ENCODE results near the gene EEF2K. TPM values are rescaled to one million over a fixed set of nuclear protein-coding genes. Genes with fewer than 3 reads are reported as not detected.

The EEF2K gene
- total RNA-seq, 1 experiment from 2014 or later, result 31.0 TPM

- Histone ChIP-seq H2AFZ (ENCODE audit: low read depth, low read length, poor library complexity, severe bottlenecking) (no peak overlapping the region), H3K36me3 (ENCODE audit: control insufficient read depth in 1 of 2, insufficient read depth in 2 of 2, low read length in 2 of 2) (peaks cover 7 to 19% of the 10 kb centered on the region in 2 experiments; a peak in 3 of 4 replicates), H3K4me2 (ENCODE audit: low read length) (no peak overlapping the region), H3K27ac (ENCODE audit: low read depth, low read length) (no peak overlapping the region), H3K4me1 (ENCODE audit: control insufficient read depth in 1 of 2, insufficient read depth in 2 of 2, low read length in 2 of 2) (no peaks in the 10 kb centered on the region), H3K9me2 (ENCODE audit: insufficient read depth) (no peaks in the 10 kb centered on the region), H4K20me1 (ENCODE audit: insufficient read depth) (no peaks in the 10 kb centered on the region), H3K9ac (ENCODE audit: low read length) (no peak overlapping the region), H3K27me3 (ENCODE audit: insufficient read depth, low read length) (no peaks in the 10 kb centered on the region), H3K79me2 (ENCODE audit: insufficient read depth, low read length) (no peaks in the 10 kb centered on the region), H3K4me3 (replicated peaks in 1 of 2; ENCODE audit: low read depth in 1 of 2, low read length in 2 of 2) (no peak overlapping the region), H3K9me3 (ENCODE audit: control insufficient read depth in 1 of 2, insufficient read depth in 1 of 2, low read depth in 1 of 2, low read length in 2 of 2) (no peaks in the 10 kb centered on the region)
- ChIA-PET CTCF (no interaction called here), RAD21 (ENCODE audit: low non-redundant PET in 1 of 2, low total read pairs in 2 of 2, uncharacterized antibody in 2 of 2, unreplicated experiment in 2 of 2) (no interaction called here), POLR2A (no interaction called here)
- intact Hi-C loops (cut with micrococcal nuclease), result no loop called here
- no peak for TF ChIP-seq EZH2phosphoT487 (IDR thresholded peaks at IDR 0.05; ENCODE audit: borderline replicate concordance)
- DNase-seq (ENCODE audit: low read depth, low spot score), result no peak
- no peak for ATAC-seq
- BruUV-seq (replicated peaks), result no TSS peak
Measured at GRCh38 chr16:22274916-22275315, 68.8 kb downstream of the EEF2K start.

GRCh38 chr16:22278441-22279230 is 72.6 kb downstream of the EEF2K start:
- DNase-seq (ENCODE audit: low read depth, low spot score) (no peak), ATAC-seq (no peak)
- H3K4me2 ChIP-seq (ENCODE audit: low read length), result no peak overlapping the region
- no peaks in the 10 kb centered on the region for H3K27me3 ChIP-seq (ENCODE audit: insufficient read depth, low read length)
- no peaks in the 10 kb centered on the region for H3K4me1 ChIP-seq (ENCODE audit: control insufficient read depth in 1 of 2, insufficient read depth in 2 of 2, low read length in 2 of 2)
- H3K9me3 ChIP-seq (ENCODE audit: control insufficient read depth in 1 of 2, insufficient read depth in 1 of 2, low read depth in 1 of 2, low read length in 2 of 2), result no peaks in the 10 kb centered on the region
- H3K36me3 ChIP-seq (ENCODE audit: control insufficient read depth in 1 of 2, insufficient read depth in 2 of 2, low read length in 2 of 2), result peaks cover 5 to 26% of the 10 kb centered on the region in 2 experiments
- BruUV-seq (replicated peaks), result no TSS peak
- intact Hi-C loops (cut with micrococcal nuclease), result no loop called here
- no peak overlapping the region for H3K9ac ChIP-seq (ENCODE audit: low read length)
- ChIA-PET RAD21 (ENCODE audit: low non-redundant PET in 1 of 2, low total read pairs in 2 of 2, uncharacterized antibody in 2 of 2, unreplicated experiment in 2 of 2) (interaction anchor here in 1 of 2 experiments (0.6 kb wide), 1 partner anchor 17 kb away, joined by 5 read pairs; no protein-coding TSS in a partner anchor), CTCF (no interaction called here), POLR2A (no interaction called here)
- H3K4me3 ChIP-seq (replicated peaks in 1 of 2; ENCODE audit: low read depth in 1 of 2, low read length in 2 of 2), result no peak overlapping the region
- H3K27ac ChIP-seq (ENCODE audit: low read depth, low read length), result no peak overlapping the region
- H3K79me2 ChIP-seq (ENCODE audit: insufficient read depth, low read length), result no peaks in the 10 kb centered on the region
- no peaks in the 10 kb centered on the region for H3K9me2 ChIP-seq (ENCODE audit: insufficient read depth)
- H4K20me1 ChIP-seq (ENCODE audit: insufficient read depth), result no peaks in the 10 kb centered on the region
- H2AFZ ChIP-seq (ENCODE audit: low read depth, low read length, poor library complexity, severe bottlenecking), result no peak overlapping the region
- no peak for TF ChIP-seq SIN3A (IDR thresholded peaks at IDR 0.05; ENCODE audit: low read depth)
- no peak for TF ChIP-seq REST (IDR thresholded peaks at IDR 0.05; ENCODE audit: low read depth)
- TF ChIP-seq EGR1 (IDR thresholded peaks at IDR 0.05; ENCODE audit: low read depth), result no peak
- TF ChIP-seq RAD21 (IDR thresholded peaks at IDR 0.05; ENCODE audit: low read depth), result no peak
- no peak for TF ChIP-seq EZH2phosphoT487 (IDR thresholded peaks at IDR 0.05; ENCODE audit: borderline replicate concordance)
- no peak for TF ChIP-seq EZH2 (IDR thresholded peaks at IDR 0.05)
- TF ChIP-seq SP1 (IDR thresholded peaks at IDR 0.05; ENCODE audit: low read depth), result no peak
- no peak for TF ChIP-seq JUND (IDR thresholded peaks at IDR 0.05)
- TF ChIP-seq ELF1 (IDR thresholded peaks at IDR 0.05; ENCODE audit: borderline replicate concordance, low read depth), result no peak
- no peak for TF ChIP-seq CTCF (IDR thresholded peaks at IDR 0.05 in 2 of 3, conservative IDR thresholded peaks at IDR 0.05 in 1 of 3; ENCODE audit: borderline replicate concordance in 1 of 3, insufficient read depth in 1 of 3, low read depth in 2 of 3, low read length in 2 of 3)
- TF ChIP-seq ZBTB33 (IDR thresholded peaks at IDR 0.05; ENCODE audit: extremely low read depth, insufficient replicate concordance, low read length), result no peak
